Amygdala (tissue), 56 donors: Measurements from ENCODE around the gene ALPK1.
A peak's percentile ranks its signal among the peaks of the same experiment; 100 is the strongest.

Experiments used
- DNase-seq, 56 donors: peaks; one replicate each; lab custom pipeline; 2025; lab: John Stamatoyannopoulos, UW

The ALPK1 gene

GRCh38 chr4:112370466-112370865, 73.3 kb downstream of the ALPK1 start:
- no peak for DNase-seq

- DNase-seq, result no peak
These were observed 74.2 kb downstream of the ALPK1 start for GRCh38 chr4:112371361-112371760.

- DNase-seq, result no peak
These were observed 77.7 kb downstream of the ALPK1 start for GRCh38 chr4:112374850-112375249.

DNA sequence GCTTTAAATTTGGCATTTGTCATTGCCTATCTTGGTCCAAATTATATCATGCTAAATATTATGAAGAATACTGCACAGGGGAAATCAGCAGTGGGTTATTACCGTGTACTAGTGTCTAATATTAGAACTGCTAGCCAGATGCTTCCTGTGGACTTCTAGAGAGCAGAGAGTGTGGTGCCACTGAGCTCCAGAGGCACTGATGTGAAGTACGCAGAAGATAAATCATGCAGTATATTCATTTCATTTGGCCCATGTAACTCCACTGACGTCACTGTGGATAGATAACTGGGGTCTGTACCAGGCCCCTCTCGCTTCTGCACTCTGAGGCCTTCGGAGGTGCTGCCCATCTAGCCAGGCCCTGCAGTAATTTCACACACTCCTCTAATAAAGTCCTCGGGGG, 80.0 kb downstream of the ALPK1 start:
- no peak for DNase-seq

DNA sequence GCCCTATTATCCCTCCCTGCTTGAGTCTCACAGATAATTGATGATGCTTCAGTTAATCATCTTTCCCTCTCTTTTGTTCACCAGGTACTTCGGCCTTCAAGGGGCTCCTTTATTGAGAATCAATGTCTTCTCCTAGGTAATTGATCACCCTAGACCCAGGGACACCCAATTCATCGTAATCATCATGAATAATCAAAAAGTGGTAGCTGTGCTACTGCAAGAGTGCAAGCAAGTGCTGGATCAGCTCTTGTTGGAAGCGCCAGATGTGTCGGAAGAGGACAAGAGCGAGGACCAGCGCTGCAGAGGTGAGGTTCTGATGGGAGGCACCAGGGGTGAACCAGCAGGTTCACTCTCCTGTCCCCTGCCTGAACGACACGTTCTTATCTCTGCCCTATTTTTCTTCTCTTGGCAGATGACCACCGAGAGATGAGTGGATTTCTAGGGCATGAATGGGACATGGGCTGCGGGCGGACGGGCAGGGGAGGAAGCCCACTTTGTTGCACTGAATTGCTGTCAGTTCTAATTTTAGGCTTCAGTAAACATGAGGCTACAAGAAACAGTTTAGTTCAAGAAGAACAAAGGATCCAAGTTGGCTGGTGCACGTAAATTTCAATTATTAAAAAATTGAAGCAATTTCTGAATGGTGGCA, 80.5 kb downstream of the ALPK1 start:
- DNase-seq, result no peak

DNA sequence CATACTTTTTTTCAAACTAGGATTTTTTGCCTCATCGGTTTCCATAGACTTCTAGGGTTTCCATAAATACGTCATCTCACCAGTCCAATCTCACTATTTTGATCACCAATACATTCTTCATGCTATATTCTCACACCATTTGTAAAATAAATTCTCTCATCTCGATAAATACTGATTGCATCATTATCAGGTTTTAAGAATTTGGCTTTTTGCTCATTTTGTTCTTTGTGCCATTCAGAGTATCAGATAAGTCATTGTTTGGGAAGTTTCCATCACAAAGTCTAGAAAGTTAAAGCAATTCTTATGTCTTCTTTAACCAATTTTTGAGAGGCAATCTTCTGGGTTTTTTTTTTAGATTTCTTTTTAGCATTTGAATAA, 81.1 kb downstream of the ALPK1 start:
- DNase-seq, result no peak

GRCh38 chr4:112378858-112379257, 81.7 kb downstream of the ALPK1 start:
- no peak for DNase-seq

DNA sequence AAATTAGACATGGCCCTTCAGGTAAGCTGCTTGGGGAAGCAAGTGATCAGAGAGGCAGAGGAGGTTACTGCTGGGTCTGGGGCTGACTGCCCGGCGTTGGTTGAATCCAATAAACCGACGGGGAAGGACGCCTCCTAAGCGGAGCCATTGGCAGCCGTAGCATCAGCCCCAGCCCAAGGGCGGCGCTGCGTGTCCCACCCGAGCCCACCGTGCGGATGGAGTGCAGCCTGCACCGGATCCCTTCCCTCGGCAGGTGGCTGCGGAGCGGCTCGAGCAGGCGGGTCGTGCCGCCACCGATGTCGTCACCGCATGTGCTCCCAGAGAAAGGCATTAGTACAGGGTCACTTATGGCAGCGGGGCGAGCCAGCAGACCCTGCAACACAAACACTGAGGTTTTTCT, 82.1 kb downstream of the ALPK1 start:
- DNase-seq, result peak in 2 of 56 donors; percentile 12 to 19

GRCh38 chr4:112381996-112382692, 85.0 kb downstream of the ALPK1 start:
- no peak for DNase-seq

DNA sequence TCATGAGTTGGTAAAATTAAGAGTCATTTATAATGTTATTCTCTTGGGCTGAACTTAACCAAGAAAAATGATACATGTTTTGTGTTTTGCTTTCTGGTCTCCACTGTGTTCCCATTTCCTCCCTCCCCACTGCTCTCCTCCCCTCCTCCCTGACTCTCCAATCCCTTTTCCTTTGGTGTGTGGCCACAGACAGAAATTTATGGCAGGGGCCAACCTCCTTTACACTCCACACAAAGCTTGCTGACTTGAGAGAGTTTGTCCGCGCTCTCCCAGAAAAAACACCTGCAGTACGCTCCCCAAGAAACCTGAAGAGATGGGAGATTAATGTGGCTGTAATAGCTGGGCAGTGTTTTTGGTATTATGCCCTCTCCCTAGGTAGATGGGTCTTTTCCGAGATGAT, 88.9 kb downstream of the ALPK1 start:
- DNase-seq, result no peak

DNA sequence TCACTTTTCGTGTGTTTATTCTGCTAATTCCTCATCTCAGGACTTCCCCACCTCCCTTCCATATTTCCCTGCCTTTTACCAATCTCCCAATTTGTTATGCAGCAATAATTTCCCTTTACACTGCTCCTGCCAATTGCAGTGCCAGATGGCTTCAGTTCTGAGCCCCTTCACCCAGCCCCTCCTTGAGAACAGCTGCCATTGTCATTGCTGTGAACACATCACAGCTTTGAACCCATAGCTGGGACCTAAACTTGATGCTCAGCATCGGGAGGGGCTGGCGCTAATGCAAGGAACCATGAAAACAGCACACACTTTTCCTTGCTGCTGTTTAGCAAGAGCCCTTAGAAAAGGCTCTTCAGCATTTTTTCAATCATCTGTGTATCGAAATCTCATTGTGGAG, 104.9 kb downstream of the ALPK1 start:
- DNase-seq, result no peak

GRCh38 chr4:112403101-112403945, 106.2 kb downstream of the ALPK1 start:
- peak in 27 of 56 donors; percentile 1 to 59 (median 10) for DNase-seq

DNA sequence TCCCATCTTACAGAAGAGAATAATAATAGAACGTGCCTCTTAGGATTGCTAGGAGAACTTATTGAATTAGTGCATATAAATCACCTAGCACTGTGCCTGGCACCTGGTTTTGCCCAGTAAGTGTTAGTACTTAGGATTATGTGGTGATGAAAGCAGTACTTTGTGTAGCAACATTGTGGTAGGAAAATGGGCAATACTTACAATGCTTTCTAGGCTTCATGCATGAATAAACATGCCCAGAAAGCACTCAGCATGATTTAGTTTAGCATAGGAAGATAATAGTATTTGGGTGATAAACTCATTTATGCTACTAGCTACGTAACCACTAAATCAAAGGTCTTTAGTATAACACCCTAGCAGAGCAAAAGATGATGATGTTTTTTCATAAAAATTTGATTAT, 113.2 kb downstream of the ALPK1 start:
- no peak for DNase-seq

GRCh38 chr4:112410804-112411203, 113.6 kb downstream of the ALPK1 start:
- no peak for DNase-seq

DNA sequence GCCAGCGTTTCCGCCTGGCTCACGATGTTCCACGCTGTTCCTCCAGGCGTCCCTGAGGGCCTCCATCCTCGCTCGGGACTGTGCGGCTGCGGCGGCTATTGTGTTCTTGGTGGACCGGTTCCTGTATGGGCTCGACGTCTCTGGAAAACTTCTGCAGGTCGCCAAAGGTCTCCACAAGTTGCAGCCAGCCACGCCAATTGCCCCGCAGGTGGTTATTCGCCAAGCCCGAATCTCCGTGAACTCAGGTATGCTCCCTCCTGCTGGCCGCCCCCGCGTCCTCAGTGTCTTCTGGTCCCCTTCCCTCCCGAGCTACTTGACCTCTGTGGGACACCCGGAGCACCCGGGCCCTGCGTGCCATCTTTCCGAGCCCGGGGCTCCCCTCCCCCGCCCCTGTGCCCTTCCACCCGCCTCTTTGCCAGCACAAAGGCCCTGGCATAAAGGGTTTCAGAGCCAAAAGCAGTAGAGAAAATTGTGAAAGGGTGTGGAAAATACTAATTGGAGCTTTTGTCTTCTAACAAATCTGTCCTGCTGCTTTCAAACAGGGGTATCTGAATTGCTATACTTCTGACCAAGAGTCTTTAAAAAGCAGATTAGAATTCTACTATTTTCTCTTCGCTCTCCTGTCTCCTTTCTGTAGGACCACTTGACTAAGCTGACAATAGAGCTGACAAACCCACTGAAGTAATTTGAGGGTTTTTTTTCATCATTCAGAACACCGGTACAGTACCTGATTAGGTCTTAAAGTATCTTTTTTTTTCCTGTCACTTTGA, 114.8 kb downstream of the ALPK1 start:
- peak in 44 of 56 donors; percentile 1 to 81 (median 24) for DNase-seq

GRCh38 chr4:112416464-112416863, 119.3 kb downstream of the ALPK1 start:
- DNase-seq, result no peak

- DNase-seq, result no peak
These were observed 120.9 kb downstream of the ALPK1 start for GRCh38 chr4:112418092-112418491.

GRCh38 chr4:112421911-112422310, 124.7 kb downstream of the ALPK1 start:
- no peak for DNase-seq

- DNase-seq, result no peak
These were observed 125.5 kb downstream of the ALPK1 start for GRCh38 chr4:112422644-112423043.

DNA sequence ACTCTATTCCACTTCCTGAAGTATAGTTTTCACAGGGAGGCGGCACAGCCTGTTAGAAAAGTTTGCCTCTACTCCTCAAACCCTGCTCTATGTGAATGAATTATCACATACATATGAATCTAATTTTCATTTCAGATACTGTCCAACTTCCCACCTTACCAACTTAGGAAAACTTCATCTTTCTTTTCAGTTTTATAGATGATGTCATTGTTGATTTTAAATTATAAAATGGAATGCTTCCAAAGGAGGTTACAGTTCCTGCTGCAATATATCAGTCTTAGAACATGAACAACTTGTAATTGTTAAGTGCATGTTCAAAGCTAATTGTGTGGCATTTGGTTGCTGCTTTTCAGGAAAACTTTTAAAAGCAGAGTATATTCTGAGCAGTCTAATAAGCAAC, 126.4 kb downstream of the ALPK1 start:
- DNase-seq, result no peak

DNA sequence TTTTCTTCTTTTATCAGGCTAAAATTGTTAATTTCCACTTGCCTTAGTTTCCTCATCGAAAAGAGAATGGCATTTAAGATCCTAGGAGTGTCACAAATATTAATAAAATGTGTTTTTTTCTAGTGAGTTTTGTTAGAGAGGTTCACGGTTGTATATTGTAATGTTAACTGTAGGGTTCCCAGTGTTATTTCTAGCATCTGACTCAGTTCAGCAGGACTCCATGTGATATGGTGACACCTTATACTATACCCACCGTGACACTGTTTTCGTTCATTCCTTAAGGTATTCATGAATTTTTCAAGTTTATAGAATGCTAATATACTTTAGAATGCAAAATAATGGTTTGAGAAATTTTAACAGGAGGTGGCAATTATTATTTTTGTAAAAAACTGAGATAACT, 128.7 kb downstream of the ALPK1 start:
- DNase-seq, result no peak
